HG03135 (cell line): ENCODE measurements around the gene TAP2.

Experiments
- ATAC-seq: cut with Tn5 transposase; IDR thresholded peaks from one replicate; pipeline ENCODE4 v1.9.1; 2021; ENCODE audit warnings: mild to moderate bottlenecking, moderate library complexity; ENCODE audit not compliant: unreplicated experiment

Gene TAP2

GRCh38 chr6:32796848-32797776 lies 41.4 kb downstream of the TAP2 start:
- ATAC-seq = no peak

GRCh38 chr6:32794510-32794909 lies 44.0 kb downstream of the TAP2 start:
- ATAC-seq = no peak

GRCh38 chr6:32792901-32793435 lies 45.6 kb downstream of the TAP2 start:
- no peak for ATAC-seq

GRCh38 chr6:32790306-32790705 lies 48.2 kb downstream of the TAP2 start:
- no peak for ATAC-seq
